Measurements from ENCODE around the gene IDH2. TPM values are rescaled to one million over a fixed set of nuclear protein-coding genes. Genes with fewer than 3 reads are reported as not detected.

IDH2 gene
- total RNA-seq, 2 experiments from 2014 or later: 38.0 to 38.2 TPM

GRCh38 chr15:90124507-90124906, 22.2 kb upstream of the IDH2 start:
- Histone ChIP-seq H3K4me1 (ENCODE audit: insufficient read depth, low read length) (no peaks in the 10 kb centered on the region), H3K27ac (ENCODE audit: low read depth in 1 of 2, low read length in 2 of 2) (no peak overlapping the region), H3K4me3 (ENCODE audit: low read length) (no peak overlapping the region), H3K9me3 (ENCODE audit: control insufficient read depth in 1 of 2, insufficient read depth in 1 of 2, low read length in 2 of 2) (no peaks in the 10 kb centered on the region), H3K36me3 (ENCODE audit: insufficient read depth, low read length) (no peaks in the 10 kb centered on the region), H3K27me3 (ENCODE audit: control insufficient read depth in 1 of 2, insufficient read depth in 2 of 2, low read length in 2 of 2) (peaks cover 2 to 4% of the 10 kb centered on the region in 2 experiments)
- no peak overlapping the region for H3K4me3 Mint-ChIP-seq
- ChIA-PET POLR2A (no interaction called here), CTCF (no interaction called here)
- DNase-seq (no peak), ATAC-seq (ENCODE audit: poor library complexity) (no peak)
- no peaks in the 10 kb centered on the region for H3K36me3 Mint-ChIP-seq (ENCODE audit: low read depth)
- intact Hi-C loops (cut with DNase I, micrococcal nuclease): no loop called here
- no peak for TF ChIP-seq CTCF (IDR thresholded peaks at IDR 0.05)
- no peak overlapping the region for H3K27ac Mint-ChIP-seq
- no peaks in the 10 kb centered on the region for H3K4me1 Mint-ChIP-seq (ENCODE audit: low read depth)
- H3K9me3 Mint-ChIP-seq: no peaks in the 10 kb centered on the region
- peaks cover 5% of the 10 kb centered on the region for H3K27me3 Mint-ChIP-seq

- ChIA-PET CTCF (no interaction called here), POLR2A (no interaction called here)
- Mint-ChIP-seq H3K9me3 (no peaks in the 10 kb centered on the region), H3K27ac (no peak overlapping the region), H3K27me3 (no peaks in the 10 kb centered on the region), H3K36me3 (ENCODE audit: low read depth) (no peaks in the 10 kb centered on the region), H3K4me1 (ENCODE audit: low read depth) (no peaks in the 10 kb centered on the region), H3K4me3 (no peak overlapping the region)
- peaks cover 0 to 2% of the 10 kb centered on the region in 2 experiments for H3K27me3 ChIP-seq (ENCODE audit: control insufficient read depth in 1 of 2, insufficient read depth in 2 of 2, low read length in 2 of 2)
- intact Hi-C loops (cut with DNase I, micrococcal nuclease): no loop called here
- no peak overlapping the region for H3K4me3 ChIP-seq (ENCODE audit: low read length)
- DNase-seq (no peak), ATAC-seq (ENCODE audit: poor library complexity) (no peak)
- TF ChIP-seq CTCF (IDR thresholded peaks at IDR 0.05): no peak
- no peaks in the 10 kb centered on the region for H3K9me3 ChIP-seq (ENCODE audit: control insufficient read depth in 1 of 2, insufficient read depth in 1 of 2, low read length in 2 of 2)
- H3K36me3 ChIP-seq (ENCODE audit: insufficient read depth, low read length): no peaks in the 10 kb centered on the region
- no peaks in the 10 kb centered on the region for H3K4me1 ChIP-seq (ENCODE audit: insufficient read depth, low read length)
- no peak overlapping the region for H3K27ac ChIP-seq (ENCODE audit: low read depth in 1 of 2, low read length in 2 of 2)
These were observed 18.8 kb upstream of the IDH2 start for GRCh38 chr15:90121086-90121485.

- ChIA-PET POLR2A (no interaction called here), CTCF (no interaction called here)
- no peak overlapping the region for H3K27ac Mint-ChIP-seq
- H3K27me3 Mint-ChIP-seq: no peaks in the 10 kb centered on the region
- H3K36me3 ChIP-seq (ENCODE audit: insufficient read depth, low read length): no peaks in the 10 kb centered on the region
- intact Hi-C loops (cut with DNase I, micrococcal nuclease): no loop called here
- H3K9me3 Mint-ChIP-seq: peaks cover 3% of the 10 kb centered on the region
- H3K4me3 Mint-ChIP-seq: no peak overlapping the region
- no peak for ATAC-seq (ENCODE audit: poor library complexity)
- H3K9me3 ChIP-seq (ENCODE audit: control insufficient read depth in 1 of 2, insufficient read depth in 1 of 2, low read length in 2 of 2): peaks cover 10 to 13% of the 10 kb centered on the region in 2 experiments
- H3K27me3 ChIP-seq (ENCODE audit: control insufficient read depth in 1 of 2, insufficient read depth in 2 of 2, low read length in 2 of 2): no peaks in the 10 kb centered on the region
- no peak for DNase-seq
- no peaks in the 10 kb centered on the region for H3K4me1 ChIP-seq (ENCODE audit: insufficient read depth, low read length)
- no peaks in the 10 kb centered on the region for H3K36me3 Mint-ChIP-seq (ENCODE audit: low read depth)
- no peak for TF ChIP-seq CTCF (IDR thresholded peaks at IDR 0.05)
- no peak overlapping the region for H3K27ac ChIP-seq (ENCODE audit: low read depth in 1 of 2, low read length in 2 of 2)
- no peaks in the 10 kb centered on the region for H3K4me1 Mint-ChIP-seq (ENCODE audit: low read depth)
- no peak overlapping the region for H3K4me3 ChIP-seq (ENCODE audit: low read length)
These were observed 17.1 kb upstream of the IDH2 start for GRCh38 chr15:90119367-90119766.
